HT1080 (cell line): ENCODE measurements around the gene RYR3. TPM values are rescaled to one million over a fixed set of nuclear protein-coding genes. Genes with fewer than 3 reads are reported as not detected.

ENCODE experiments used
- DNase-seq: peaks from one replicate; pipeline ENCODE4 v3.0.0-alpha.2; 2015; ENCODE audit warnings: low read depth
- total RNA-seq: library from RNA; depleted of rRNA; stranded (reverse); fragments of >200 nt; shearing (Covaris generic); gene quantifications from 2 replicates; pipeline ENCODE4 v1.2.3, GENCODE V29; 2014

Gene RYR3
- total RNA-seq, 1 experiment from 2014 or later = 0.02 TPM

GRCh38 chr15:33380406-33380805 is 69.6 kb downstream of the RYR3 start:
- DNase-seq = no peak

DNA sequence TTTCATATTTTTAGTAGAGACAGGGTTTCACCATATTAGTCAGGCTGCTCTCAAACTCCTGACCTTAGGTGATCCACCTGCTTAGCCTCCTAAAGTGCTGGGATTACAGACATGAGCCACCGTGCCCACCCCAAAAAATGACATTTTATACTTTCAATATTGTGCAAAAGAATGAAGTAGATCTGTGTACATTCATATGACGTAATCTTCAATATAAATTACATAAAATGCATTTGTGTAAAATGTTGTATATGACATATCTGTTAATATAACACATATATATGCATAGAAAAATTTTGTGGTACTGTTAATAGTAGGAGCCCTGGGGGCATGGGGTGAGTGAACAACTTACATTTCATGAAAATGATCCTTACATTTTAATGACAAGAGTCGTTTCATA is 71.7 kb downstream of the RYR3 start:
- DNase-seq = no peak

DNA sequence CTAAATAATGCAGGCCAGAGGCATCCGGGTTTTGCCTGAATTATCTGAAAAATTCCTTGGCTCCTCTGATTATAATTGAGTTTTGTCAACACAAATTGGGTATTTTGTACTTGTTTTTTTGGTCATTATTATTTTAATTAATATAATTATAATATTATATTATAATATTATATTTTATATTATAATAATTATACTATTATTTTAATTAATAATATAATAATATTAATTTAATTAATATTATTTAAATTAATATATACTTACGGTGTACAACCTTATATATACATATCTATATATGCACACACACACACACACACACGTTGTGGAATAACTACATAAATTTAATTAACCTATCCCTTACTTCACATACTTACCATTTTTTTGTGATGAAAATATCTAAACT is 73.5 kb downstream of the RYR3 start:
- DNase-seq = no peak

- DNase-seq = no peak
Observed at GRCh38 chr15:33392453-33392852, 81.7 kb downstream of the RYR3 start.

DNA sequence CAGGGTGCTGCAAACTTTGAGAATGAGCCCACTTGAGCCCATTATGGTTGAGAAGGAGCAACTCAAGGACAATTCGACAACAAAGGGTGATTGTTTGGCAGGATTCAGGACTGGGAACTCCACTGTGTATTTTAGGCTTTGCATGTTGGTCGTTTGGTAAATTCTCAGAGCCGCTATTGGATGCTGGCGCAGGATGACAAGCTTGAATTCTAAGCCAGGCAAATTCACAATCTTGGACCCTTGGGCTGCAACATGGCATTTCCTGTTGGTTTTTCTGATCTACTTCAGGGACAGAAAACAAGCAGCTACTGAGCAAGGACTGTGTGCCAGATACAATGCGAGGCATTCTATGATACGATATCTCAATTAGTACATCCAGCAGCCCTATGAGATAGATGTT is 82.8 kb downstream of the RYR3 start:
- no peak for DNase-seq

- DNase-seq = no peak
Observed at GRCh38 chr15:33395321-33395720, 84.6 kb downstream of the RYR3 start.

DNA sequence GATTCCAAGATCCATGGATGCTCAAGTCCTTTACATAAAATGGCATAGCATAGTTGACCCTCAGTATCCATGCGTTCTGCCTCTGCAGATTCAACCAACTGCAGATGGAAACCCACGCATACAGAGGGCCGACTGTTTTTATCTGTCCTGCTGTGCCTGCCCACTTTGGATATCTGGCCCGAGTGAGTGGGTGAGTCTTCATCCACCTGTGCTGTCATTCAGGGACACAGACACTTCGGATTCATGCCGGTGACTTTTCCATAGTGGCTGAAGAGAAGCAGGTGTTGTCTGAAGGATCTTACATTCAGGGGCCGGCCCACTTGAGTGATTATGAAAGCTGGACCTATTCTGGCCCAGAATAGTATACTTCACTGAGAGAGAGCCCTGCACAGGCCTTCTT is 85.1 kb downstream of the RYR3 start:
- DNase-seq = no peak

DNA sequence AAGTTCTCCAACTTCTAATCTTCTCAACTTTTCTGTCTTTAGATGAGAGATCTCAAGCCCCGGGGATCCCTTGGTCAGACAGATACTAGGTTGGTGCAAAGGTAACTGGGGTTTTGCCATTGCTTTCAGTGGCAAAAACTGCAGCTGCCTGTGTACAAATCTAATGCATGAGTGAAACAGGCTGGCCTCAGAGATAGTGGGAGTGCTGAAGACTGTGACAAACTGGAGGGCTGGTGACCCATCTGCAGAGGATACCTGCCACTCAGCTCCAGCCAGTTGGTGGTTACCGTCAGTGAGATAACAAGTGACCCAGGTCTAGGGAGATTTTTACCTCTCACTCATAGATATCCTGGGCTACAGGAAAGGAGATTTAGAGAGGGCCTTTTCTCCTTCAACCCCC is 85.7 kb downstream of the RYR3 start:
- DNase-seq = no peak

DNA sequence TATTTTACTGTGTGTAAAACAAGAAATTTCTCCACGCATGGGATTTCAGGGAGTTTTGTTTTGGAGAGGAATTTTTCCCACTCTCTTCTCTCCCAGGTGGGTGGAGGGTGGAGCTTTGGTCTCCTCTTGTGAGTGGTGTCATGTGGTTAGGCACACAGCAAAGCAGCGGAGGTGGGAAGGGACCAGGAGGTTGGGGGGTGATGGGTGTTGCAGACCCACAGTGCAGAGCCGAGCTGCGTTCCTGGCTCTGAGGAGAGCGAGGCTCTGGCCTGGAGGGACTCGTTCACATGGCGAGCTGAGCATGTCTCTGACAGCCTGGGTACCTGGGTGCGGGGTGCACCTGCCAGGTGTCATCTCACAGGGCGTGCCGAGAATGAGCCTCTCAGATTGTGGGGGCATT is 87.8 kb downstream of the RYR3 start:
- DNase-seq = no peak

GRCh38 chr15:33400941-33401340 is 90.2 kb downstream of the RYR3 start:
- DNase-seq = no peak

GRCh38 chr15:33402600-33402999 is 91.8 kb downstream of the RYR3 start:
- no peak for DNase-seq

- DNase-seq = no peak
Observed at GRCh38 chr15:33405096-33405495, 94.3 kb downstream of the RYR3 start.

DNA sequence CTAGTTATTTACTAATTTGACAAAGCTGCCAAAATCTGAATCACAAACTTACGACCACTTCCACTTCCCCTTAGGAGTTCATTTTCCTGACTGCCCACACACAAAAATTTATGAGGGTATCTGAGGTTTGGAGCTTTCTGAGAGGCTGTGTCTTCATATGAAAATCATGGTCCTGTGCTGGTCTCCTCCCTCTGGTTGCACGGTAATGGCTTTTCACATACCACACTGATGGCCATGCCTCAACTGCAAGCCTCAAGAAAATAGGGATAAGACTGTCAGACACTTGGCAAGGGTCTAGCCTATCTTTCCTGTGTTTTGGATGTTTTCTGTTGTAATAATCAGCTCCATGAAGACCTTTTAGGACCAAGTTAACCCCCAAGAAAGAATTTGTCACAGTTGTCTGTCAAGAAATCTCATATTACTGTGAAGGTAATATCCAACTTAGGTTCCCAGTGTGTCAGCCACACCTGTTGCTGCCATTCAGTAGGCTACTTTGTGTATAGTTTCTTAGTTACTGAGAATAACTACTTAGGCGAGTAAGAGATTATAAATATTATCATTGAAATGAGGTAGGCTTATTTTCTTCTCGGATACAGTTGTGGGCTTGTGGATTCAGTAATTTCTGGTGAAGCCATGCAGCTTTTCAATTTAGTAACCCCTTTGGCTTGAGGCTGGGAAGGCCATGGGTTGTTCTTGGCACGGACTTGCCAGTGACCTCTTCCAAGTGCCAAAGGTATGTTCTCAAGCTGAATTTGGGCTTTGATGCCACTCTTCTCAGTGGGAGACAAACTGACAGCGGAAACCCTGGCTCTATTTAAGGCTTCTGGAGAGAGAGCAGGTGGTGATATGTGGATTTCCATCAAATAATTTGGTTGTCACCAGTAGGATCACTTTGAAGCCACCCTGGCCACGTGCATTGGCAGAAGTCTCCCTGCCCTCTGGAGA is 101.1 kb downstream of the RYR3 start:
- DNase-seq = no peak

- DNase-seq = no peak
Observed at GRCh38 chr15:33419701-33420100, 108.9 kb downstream of the RYR3 start.

GRCh38 chr15:33424025-33424424 is 113.3 kb downstream of the RYR3 start:
- DNase-seq = no peak

- peak; percentile 28 for DNase-seq
Observed at GRCh38 chr15:33425142-33425541, 114.4 kb downstream of the RYR3 start.

DNA sequence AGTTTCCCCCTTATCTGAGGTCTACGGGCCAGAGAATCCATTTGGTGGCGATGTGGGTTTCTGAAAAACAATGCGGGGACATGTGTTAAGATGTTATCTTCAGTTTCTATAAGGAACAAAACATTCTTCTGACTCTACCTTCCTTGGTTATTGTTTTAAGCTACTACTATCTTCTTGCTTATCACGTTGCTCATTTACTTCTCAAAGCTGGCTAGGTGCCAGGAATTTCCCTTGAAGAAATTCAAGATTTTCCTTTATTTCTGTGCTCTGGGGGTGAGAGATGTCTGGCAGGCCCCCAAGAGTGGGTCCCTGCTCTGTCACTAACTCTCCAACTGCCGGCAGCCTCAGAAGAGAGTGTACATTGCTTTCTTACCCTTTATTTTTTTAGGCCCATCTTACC is 119.8 kb downstream of the RYR3 start:
- DNase-seq = no peak

- no peak for DNase-seq
Observed at GRCh38 chr15:33433821-33434220, 123.1 kb downstream of the RYR3 start.

- DNase-seq = no peak
Observed at GRCh38 chr15:33438396-33438795, 127.6 kb downstream of the RYR3 start.

DNA sequence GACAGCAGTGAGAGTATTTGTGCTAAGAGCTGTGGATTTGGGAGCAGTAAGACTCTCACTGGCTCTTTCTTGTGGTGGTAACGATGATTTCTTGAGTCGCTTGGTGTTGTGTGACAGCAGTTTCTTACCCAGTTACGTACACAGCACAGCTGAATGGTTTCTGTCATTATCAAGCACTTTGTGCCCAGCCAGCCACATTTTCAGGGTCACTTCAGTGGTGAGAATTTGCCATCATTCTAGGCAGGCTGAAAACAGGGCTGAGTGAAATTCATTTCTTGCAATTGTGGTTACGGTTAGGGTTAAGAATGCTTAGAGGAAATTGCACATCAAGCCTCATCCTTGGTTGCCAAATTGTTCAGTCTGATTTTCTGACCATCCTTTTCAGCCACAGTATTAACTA is 130.1 kb downstream of the RYR3 start:
- DNase-seq = no peak

DNA sequence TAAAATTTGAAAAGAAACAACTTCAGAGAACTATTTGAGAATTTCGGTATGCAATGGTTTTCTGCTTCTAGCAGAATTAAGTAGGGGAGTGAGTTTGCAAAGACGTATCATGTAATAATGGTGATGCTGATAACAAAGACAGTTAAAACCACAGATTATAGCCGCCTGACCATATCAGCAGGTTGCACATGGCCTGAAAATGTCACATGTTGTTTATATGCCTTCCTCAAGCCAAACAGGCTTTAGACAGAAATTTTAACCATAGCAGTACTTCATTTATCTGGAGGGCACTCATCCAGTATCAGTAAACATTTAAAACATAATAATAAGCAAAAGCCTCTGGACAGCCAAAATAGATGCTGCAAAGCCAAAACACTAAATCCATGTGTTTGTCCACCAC is 131.7 kb downstream of the RYR3 start:
- no peak for DNase-seq

GRCh38 chr15:33443708-33444107 is 132.9 kb downstream of the RYR3 start:
- DNase-seq = no peak

- no peak for DNase-seq
Observed at GRCh38 chr15:33445984-33446383, 135.2 kb downstream of the RYR3 start.
